C4-2B (cell line): ENCODE results near the gene BNC1.

ENCODE experiments used
- ZFX ChIP-seq: fragments of 450-650 bp; IDR thresholded peaks from 2 replicates; pipeline ENCODE4 v1.6.1; 2017
- TF ChIP-seq, protein P1 (sequence below): fragments of 450-650 bp; conservative IDR thresholded peaks from 2 replicates; pipeline ENCODE4 v1.5.1; 2017; ENCODE audit warnings: mild to moderate bottlenecking

- TF ChIP-seq, protein P1, sequence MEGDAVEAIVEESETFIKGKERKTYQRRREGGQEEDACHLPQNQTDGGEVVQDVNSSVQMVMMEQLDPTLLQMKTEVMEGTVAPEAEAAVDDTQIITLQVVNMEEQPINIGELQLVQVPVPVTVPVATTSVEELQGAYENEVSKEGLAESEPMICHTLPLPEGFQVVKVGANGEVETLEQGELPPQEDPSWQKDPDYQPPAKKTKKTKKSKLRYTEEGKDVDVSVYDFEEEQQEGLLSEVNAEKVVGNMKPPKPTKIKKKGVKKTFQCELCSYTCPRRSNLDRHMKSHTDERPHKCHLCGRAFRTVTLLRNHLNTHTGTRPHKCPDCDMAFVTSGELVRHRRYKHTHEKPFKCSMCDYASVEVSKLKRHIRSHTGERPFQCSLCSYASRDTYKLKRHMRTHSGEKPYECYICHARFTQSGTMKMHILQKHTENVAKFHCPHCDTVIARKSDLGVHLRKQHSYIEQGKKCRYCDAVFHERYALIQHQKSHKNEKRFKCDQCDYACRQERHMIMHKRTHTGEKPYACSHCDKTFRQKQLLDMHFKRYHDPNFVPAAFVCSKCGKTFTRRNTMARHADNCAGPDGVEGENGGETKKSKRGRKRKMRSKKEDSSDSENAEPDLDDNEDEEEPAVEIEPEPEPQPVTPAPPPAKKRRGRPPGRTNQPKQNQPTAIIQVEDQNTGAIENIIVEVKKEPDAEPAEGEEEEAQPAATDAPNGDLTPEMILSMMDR: no peak
- no peak for TF ChIP-seq ZFX
Measured at GRCh38 chr15:83249030-83249343, 35.5 kb downstream of the BNC1 start.
